Fibroblast of mammary gland (primary cell): Measurements from ENCODE around the gene SKI.
A peak's percentile ranks its signal among the peaks of the same experiment; 100 is the strongest.
"Not testable (repeated sequence)": the region's sequence is repeated elsewhere in the genome, so short reads cannot be mapped to it uniquely, and the experiment has no call there.

Source experiments
- DNase-seq: peaks from one replicate; pipeline ENCODE4 v3.0.0-alpha.2; 2010; ENCODE audit warnings: low read depth
- H3K4me3 ChIP-seq: 2 replicates; pipeline ENCODE4 v1.5.1; 2011; ENCODE audit warnings: low read depth, mild to moderate bottlenecking, low read length, moderate library complexity; ENCODE audit not compliant: control insufficient read depth
- CTCF ChIP-seq: conservative IDR thresholded peaks from 2 replicates; pipeline ENCODE4 v1.5.1; 2011; ENCODE audit warnings: low read depth, low read length, inconsistent platforms; ENCODE audit not compliant: control insufficient read depth, insufficient read depth

Gene SKI

GRCh38 chr1:2292725-2293450 lies 64.8 kb downstream of the SKI start:
- DNase-seq: no peak
- TF ChIP-seq CTCF: no peak
- no peak overlapping the region for H3K4me3 ChIP-seq

DNA sequence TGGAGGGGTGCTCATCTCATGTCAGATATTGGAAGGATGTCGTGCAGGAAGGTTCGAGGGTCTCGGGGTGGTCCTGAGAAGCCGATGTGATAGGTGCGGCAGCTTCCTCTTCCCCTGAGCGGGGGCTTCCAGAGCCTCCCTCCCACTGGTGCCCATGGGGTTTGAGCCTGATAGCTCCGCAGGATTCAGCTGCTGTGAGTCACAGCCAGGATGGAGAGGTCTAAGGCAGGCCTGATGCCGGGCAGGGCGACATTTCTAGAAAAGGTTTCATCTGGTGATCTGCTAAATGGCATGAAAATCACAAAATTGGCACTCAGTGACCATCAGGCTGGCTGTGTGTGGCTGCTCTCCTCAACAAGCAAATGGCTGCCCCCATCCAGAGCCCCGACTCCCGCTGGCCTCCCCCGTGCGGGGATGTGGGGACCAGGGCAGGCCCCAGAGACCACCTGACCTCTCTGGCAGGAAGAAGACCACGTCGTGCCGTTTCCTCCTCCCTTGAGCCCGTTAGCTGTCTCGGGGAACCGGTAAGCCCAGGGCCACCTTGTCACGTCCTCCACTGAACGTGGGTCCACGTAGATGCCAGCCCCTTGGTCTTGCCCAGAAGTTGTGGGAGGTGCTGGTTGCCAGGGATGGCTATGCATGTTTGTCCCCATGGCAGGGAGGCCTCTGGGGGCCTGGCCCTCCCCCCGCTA lies 66.1 kb downstream of the SKI start:
- TF ChIP-seq CTCF: no peak
- no peak overlapping the region for H3K4me3 ChIP-seq
- DNase-seq: peak; percentile 51

DNA sequence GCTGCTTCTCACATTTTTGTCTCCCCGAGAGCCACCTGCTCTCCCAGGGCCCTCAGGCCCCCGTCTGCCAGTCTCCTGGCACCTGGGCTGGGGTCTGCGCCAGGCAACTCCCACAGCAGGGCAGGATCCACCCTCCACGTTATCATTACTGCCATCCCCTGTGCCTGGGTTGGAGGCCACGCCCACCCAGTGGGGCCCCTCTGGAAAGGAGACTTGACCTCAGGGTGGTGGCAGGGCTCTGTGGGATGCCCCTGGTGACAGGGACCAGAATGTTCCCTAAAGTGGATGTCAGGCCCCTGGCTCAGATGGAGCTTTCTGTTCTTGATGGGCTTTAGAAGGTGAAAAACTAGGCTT lies 66.6 kb downstream of the SKI start:
- no peak overlapping the region for H3K4me3 ChIP-seq
- TF ChIP-seq CTCF: no peak
- DNase-seq: no peak

GRCh38 chr1:2295526-2295925 lies 67.4 kb downstream of the SKI start:
- no peak overlapping the region for H3K4me3 ChIP-seq
- no peak for TF ChIP-seq CTCF
- DNase-seq: no peak

- DNase-seq: peak; percentile 81
- not testable (repeated sequence) for H3K4me3 ChIP-seq
These were observed 68.1 kb downstream of the SKI start for GRCh38 chr1:2296211-2296610.

- H3K4me3 ChIP-seq: no peak overlapping the region
- DNase-seq: peak; percentile 42
- no peak for TF ChIP-seq CTCF
These were observed 68.5 kb downstream of the SKI start for GRCh38 chr1:2296614-2297013.

DNA sequence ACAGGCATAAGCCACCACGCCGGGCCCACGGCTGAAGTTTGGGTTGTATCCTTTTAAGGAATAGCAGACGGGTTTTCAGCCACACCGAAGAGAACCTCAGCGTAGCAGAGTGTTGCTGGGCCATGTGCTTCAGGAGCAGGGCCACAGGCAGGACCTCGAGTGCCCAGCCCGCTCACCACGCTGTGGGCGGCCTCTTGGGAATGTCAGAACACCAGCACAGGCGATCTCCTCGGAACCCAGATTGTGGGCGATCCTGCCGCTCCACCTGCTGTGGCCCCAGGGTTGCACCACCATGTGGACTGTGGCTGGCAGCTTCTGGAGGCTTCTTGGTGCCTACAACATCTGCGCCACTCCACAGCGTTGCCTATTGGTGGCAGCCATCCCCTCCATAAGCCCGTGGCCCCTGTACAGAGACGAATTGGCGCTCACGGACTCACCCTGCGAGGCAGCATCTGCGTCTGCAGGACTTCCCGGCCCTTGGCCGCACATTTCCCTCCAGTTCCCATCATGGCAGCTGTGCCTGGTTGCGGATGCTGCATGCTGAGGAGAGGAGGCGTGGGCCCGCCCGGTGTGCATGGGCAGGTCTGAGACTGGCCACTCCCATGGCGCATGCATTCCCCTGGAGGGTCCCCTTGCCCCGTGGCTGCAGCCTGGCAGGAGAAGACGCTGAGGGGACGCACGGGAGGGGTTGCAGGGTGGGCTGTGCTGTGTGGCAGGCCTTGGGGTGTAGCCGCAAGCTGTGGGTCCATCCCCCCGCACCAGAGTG lies 69.3 kb downstream of the SKI start:
- DNase-seq: no peak
- H3K4me3 ChIP-seq: no peak overlapping the region
- no peak for TF ChIP-seq CTCF
